GM23248 (cell line): ENCODE measurements around the gene SOBP. TPM values are rescaled to one million over a fixed set of nuclear protein-coding genes. Genes with fewer than 3 reads are reported as not detected.

Experiments
- DNase-seq: peaks from one replicate; pipeline ENCODE4 v3.0.0-alpha.2; 2015
- H2AFZ ChIP-seq: fragments of 200-600 bp; sonication (generic); 2 replicates; pipeline ENCODE4 v1.6.1; 2016; ENCODE audit warnings: antibody characterized with exemption
- H3F3A ChIP-seq: fragments of 200-600 bp; sonication (generic); 2 replicates; pipeline ENCODE4 v1.6.1; 2016; ENCODE audit warnings: mild to moderate bottlenecking, antibody characterized with exemption, mixed run types; ENCODE audit not compliant: insufficient read depth
- H3K27ac ChIP-seq: fragments of 200-600 bp; sonication (generic); 2 replicates; pipeline ENCODE4 v1.5.1; 2016; ENCODE audit warnings: mild to moderate bottlenecking
- H3K27me3 ChIP-seq: fragments of 200-600 bp; sonication (generic); replicated peaks from 2 replicates; pipeline ENCODE4 v1.6.1; 2016; ENCODE audit warnings: mild to moderate bottlenecking; ENCODE audit not compliant: insufficient read depth
- H3K36me3 ChIP-seq: fragments of 200-600 bp; sonication (generic); 2 replicates; pipeline ENCODE4 v1.6.1; 2016; ENCODE audit warnings: low read depth, mild to moderate bottlenecking
- H3K4me1 ChIP-seq: fragments of 200-600 bp; sonication (generic); 2 replicates; pipeline ENCODE4 v1.6.1; 2016; ENCODE audit warnings: mild to moderate bottlenecking; ENCODE audit not compliant: insufficient read depth
- H3K4me2 ChIP-seq: fragments of 200-600 bp; sonication (generic); one replicate; pipeline ENCODE4 v1.6.1; 2016; ENCODE audit warnings: mild to moderate bottlenecking; ENCODE audit not compliant: unreplicated experiment
- H3K4me3 ChIP-seq: fragments of 200-600 bp; sonication (generic); 2 replicates; pipeline ENCODE4 v1.5.1; 2016; ENCODE audit warnings: mild to moderate bottlenecking
- H3K79me2 ChIP-seq: fragments of 200-600 bp; sonication (generic); 2 replicates; pipeline ENCODE4 v1.6.1; 2016; ENCODE audit warnings: mild to moderate bottlenecking; ENCODE audit not compliant: insufficient read depth
- H3K9ac ChIP-seq: fragments of 200-600 bp; sonication (generic); 2 replicates; pipeline ENCODE4 v1.6.1; 2016; ENCODE audit warnings: mild to moderate bottlenecking
- H3K9me2 ChIP-seq: fragments of 200-600 bp; sonication (generic); 2 replicates; pipeline ENCODE4 v1.6.1; 2016; ENCODE audit warnings: mixed run types, mild to moderate bottlenecking, moderate library complexity; ENCODE audit not compliant: insufficient read depth
- H3K9me3 ChIP-seq: fragments of 200-600 bp; sonication (generic); one replicate; pipeline ENCODE4 v1.6.1; 2017; ENCODE audit warnings: low read depth
- H4K20me1 ChIP-seq: fragments of 200-600 bp; sonication (generic); 2 replicates; pipeline ENCODE4 v1.6.0; 2016; ENCODE audit not compliant: insufficient read depth
- EZH2 ChIP-seq: fragments of 200-600 bp; sonication (generic); IDR thresholded peaks from 2 replicates; pipeline ENCODE4 v1.6.1; 2018; ENCODE audit warnings: antibody characterized with exemption, mild to moderate bottlenecking; ENCODE audit not compliant: insufficient read depth, poor library complexity, severe bottlenecking
- EZH2phosphoT487 ChIP-seq: fragments of 200-600 bp; sonication (generic); IDR thresholded peaks from 2 replicates; pipeline ENCODE4 v1.6.1; 2018; ENCODE audit warnings: antibody characterized with exemption, moderate library complexity, mild to moderate bottlenecking, low read depth; ENCODE audit not compliant: insufficient read depth
- WGBS, 2 experiments: methylation state at CpG; one replicate each; pipeline ENCODE4 v1.1.6; 2015 to 2017; ENCODE audit warnings: low lambda C conversion rate in 2 of 2, low coverage in 1 of 2; ENCODE audit errors: missing lambda C conversion rate in 2 of 2; 5-methylcytosine and 5-hydroxymethylcytosine counted together
- in situ Hi-C: fragments of 300-500 bp; cut with MboI; formaldehyde crosslinking; loops from 2 replicates; pipeline ENCODE4 v1.15.0; 2020
- polyA plus RNA-seq: library from polyadenylated mRNA; unstranded; fragments of >200 nt; fragmentation: Nextera tagmentation; extraction: Ambion mirVana; gene quantifications from 2 replicates; pipeline ENCODE4 v1.2.1, GENCODE V29; 2016
- total RNA-seq: library from RNA; depleted of rRNA; stranded (reverse); fragments of >200 nt; shearing (Covaris generic); gene quantifications from 2 replicates; pipeline ENCODE4 v1.2.3, GENCODE V29; 2014

SOBP gene
- total and polyA plus RNA-seq, 2 experiments from 2014 or later, result 0.38 to 0.97 TPM

DNA sequence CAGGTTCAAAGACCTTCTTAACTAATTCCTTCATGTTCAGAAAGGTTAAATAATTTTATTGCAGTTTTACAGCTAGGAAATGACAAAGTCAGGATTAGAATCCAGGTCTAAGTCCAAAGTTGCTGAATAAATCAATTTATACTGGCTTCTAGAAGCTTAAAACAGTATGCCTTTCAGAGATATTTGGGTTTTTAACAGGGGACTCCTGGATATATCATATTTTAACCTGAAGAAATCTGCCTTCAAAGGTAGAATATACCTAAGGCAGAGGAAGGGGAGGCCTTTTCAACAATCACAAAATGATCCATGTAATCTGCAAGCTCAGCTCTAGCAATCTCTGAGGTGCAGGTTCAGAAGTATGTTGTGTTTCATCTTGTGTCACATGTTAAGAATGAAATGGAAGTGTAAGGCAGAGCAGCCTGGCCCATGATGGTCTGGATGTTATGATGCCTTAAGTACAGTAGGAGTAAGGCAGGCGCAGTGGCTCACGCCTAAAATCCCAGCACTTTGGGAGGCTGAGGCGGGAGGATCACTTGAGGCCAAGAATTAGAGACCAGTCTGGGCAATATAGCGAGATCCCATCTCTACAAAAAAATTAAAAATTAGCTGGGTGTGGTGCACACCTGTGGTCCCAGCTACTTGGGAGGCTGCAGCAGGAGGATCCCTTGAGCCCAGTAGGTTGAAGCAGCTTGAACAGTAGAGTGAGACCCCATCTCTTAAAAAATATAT lies 123.9 kb downstream of the SOBP start:
- Histone ChIP-seq H3K4me2 (no peak overlapping the region), H3K36me3 (no peaks in the 10 kb centered on the region), H3K4me3 (no peak overlapping the region), H3K9me2 (no peaks in the 10 kb centered on the region), H4K20me1 (no peaks in the 10 kb centered on the region), H3K27me3 (no peaks in the 10 kb centered on the region), H3F3A (no peaks in the 10 kb centered on the region), H3K9me3 (no peaks in the 10 kb centered on the region), H2AFZ (no peak overlapping the region), H3K27ac (no peak overlapping the region), H3K79me2 (no peaks in the 10 kb centered on the region), H3K4me1 (no peaks in the 10 kb centered on the region), H3K9ac (no peak overlapping the region)
- no peak for TF ChIP-seq EZH2
- no peak for TF ChIP-seq EZH2phosphoT487
- no peak for DNase-seq
- 94 to 97% methylated on average over 4 of the region's 4 CpGs for WGBS, 2 experiments
- in situ Hi-C loops, result no loop called here

DNA sequence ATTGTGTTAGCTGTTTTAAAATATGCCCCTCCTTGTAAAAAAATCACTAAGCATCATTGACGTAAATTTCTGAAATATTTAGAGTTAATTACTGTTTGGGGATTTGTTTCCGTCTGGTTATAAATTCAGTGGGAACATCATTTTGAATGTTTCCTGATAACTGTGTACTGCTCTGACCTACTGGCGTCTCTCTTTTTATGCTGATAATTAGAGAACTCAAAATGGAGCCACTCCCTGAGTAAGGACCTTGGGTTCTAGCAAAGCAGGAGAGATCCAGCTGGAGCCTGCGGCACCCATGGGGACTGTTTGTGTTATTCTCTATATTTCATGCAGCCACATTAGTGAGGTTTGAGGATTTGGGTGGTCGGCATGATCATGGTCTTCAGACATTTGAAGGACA lies 124.9 kb downstream of the SOBP start:
- Histone ChIP-seq H3F3A (no peaks in the 10 kb centered on the region), H3K9me3 (no peaks in the 10 kb centered on the region), H3K4me2 (no peak overlapping the region), H3K27ac (no peak overlapping the region), H4K20me1 (no peaks in the 10 kb centered on the region), H3K4me1 (no peaks in the 10 kb centered on the region), H3K27me3 (no peaks in the 10 kb centered on the region), H3K79me2 (no peaks in the 10 kb centered on the region), H3K9ac (no peak overlapping the region), H2AFZ (no peak overlapping the region), H3K4me3 (no peak overlapping the region), H3K36me3 (no peaks in the 10 kb centered on the region), H3K9me2 (no peaks in the 10 kb centered on the region)
- TF ChIP-seq EZH2 (no peak), EZH2phosphoT487 (no peak)
- WGBS, 2 experiments, result 76 to 82% methylated on average over 5 of the region's 5 CpGs
- in situ Hi-C loops, result no loop called here
- no peak for DNase-seq

DNA sequence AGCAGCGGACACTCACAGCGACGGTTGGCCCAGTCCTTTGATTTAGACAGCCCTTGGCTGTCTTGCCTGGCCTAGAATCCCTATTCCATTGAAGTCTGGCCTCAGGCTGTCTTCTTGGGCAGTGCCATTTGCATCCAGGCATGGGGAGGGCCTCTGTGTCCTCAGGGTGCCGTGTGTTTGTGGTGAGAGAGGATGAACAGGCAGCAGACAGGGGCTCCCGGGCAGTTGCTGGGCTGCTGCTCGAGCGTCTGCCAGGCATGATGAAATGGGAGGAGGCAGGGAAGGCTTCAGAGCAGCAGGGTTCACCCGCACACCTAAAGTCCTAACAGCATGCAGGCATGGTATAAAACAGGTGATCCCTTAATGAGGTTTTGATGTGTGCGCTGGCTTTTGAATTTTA lies 126.9 kb downstream of the SOBP start:
- Histone ChIP-seq H3K9me2 (no peaks in the 10 kb centered on the region), H3K27ac (no peak overlapping the region), H3K4me2 (no peak overlapping the region), H3K4me1 (no peaks in the 10 kb centered on the region), H4K20me1 (no peaks in the 10 kb centered on the region), H3K27me3 (no peaks in the 10 kb centered on the region), H3K4me3 (no peak overlapping the region), H3F3A (no peaks in the 10 kb centered on the region), H3K9ac (no peak overlapping the region), H3K79me2 (no peaks in the 10 kb centered on the region), H3K36me3 (no peaks in the 10 kb centered on the region), H3K9me3 (no peaks in the 10 kb centered on the region), H2AFZ (no peak overlapping the region)
- 87 to 95% methylated on average over 9 of the region's 9 CpGs for WGBS, 2 experiments
- in situ Hi-C loops, result no loop called here
- DNase-seq, result no peak
- no peak for TF ChIP-seq EZH2

DNA sequence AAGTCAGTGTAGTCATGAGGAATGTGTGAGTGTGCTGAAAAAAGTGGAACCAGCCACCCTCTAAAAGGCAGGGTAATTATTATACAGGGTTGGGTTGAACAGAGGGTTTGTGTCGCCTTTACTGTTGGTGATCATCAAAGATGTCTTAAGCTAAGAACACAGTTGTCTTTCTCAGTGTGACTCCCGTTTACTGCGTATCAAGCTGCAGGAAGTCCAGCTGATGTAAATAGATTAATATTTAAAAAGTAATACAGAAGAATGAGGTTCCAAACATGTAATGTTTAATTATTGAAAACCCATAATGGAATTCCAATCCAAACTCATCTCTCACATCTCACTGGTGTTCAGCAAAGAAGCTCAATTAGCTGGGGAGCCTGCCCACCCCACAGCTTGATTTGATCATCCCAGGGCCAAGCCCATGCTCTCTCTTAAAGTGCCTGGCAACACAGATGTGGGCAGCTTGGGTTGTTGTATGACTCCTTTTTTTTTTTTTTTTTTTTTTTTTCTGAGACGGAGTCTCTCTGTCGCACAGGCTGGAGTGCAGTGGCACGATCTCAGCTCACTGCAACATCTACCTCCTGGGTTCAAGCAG lies 127.5 kb downstream of the SOBP start:
- Histone ChIP-seq H3K9ac (no peak overlapping the region), H3K9me3 (no peaks in the 10 kb centered on the region), H3K27me3 (no peaks in the 10 kb centered on the region), H3K27ac (no peak overlapping the region), H3K36me3 (no peaks in the 10 kb centered on the region), H3K4me2 (no peak overlapping the region), H2AFZ (no peak overlapping the region), H3K9me2 (no peaks in the 10 kb centered on the region), H3K4me3 (no peak overlapping the region), H3K79me2 (no peaks in the 10 kb centered on the region), H3K4me1 (no peaks in the 10 kb centered on the region), H4K20me1 (no peaks in the 10 kb centered on the region), H3F3A (no peaks in the 10 kb centered on the region)
- no peak for DNase-seq
- TF ChIP-seq EZH2phosphoT487 (no peak), EZH2 (no peak)
- WGBS, 2 experiments, result 83 to 84% methylated on average over 6 of the region's 6 CpGs
- in situ Hi-C loops, result no loop called here
